Measurements from ENCODE around the gene PNKP. TPM values are rescaled to one million over a fixed set of nuclear protein-coding genes. Genes with fewer than 3 reads are reported as not detected.

Gene PNKP
- total RNA-seq, 1 experiment from 2014 or later = 40.6 TPM

DNA sequence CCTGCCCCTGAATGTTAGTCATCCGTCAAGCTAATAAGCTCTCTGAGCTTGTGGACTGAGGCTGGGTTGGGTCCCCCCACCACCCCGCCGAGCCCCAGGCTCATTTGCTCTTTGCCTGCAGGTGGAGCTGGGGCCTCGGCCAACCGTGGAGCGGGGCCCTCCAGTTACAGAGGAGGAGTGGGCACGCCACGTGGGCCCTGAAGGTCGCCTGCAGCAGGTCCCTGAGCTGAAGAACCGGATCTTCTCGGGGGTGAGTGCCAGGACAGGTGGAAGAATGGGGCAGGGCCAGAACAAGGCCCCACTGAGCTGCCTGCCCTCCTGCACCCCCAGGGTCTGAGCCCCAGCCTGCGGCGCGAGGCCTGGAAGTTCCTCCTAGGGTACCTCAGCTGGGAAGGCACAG lies 15.3 kb upstream of the PNKP start:
- Histone ChIP-seq H3K27ac (no peak overlapping the region), H3K27me3 (no peaks in the 10 kb centered on the region), H3K9me3 (replicated peaks) (no peaks in the 10 kb centered on the region), H3K4me3 (no peak overlapping the region), H3K4me1 (no peaks in the 10 kb centered on the region), H3K36me3 (peaks cover 6% of the 10 kb centered on the region; the same call in 1 of the 2 replicates)
- DNase-seq = no peak

DNA sequence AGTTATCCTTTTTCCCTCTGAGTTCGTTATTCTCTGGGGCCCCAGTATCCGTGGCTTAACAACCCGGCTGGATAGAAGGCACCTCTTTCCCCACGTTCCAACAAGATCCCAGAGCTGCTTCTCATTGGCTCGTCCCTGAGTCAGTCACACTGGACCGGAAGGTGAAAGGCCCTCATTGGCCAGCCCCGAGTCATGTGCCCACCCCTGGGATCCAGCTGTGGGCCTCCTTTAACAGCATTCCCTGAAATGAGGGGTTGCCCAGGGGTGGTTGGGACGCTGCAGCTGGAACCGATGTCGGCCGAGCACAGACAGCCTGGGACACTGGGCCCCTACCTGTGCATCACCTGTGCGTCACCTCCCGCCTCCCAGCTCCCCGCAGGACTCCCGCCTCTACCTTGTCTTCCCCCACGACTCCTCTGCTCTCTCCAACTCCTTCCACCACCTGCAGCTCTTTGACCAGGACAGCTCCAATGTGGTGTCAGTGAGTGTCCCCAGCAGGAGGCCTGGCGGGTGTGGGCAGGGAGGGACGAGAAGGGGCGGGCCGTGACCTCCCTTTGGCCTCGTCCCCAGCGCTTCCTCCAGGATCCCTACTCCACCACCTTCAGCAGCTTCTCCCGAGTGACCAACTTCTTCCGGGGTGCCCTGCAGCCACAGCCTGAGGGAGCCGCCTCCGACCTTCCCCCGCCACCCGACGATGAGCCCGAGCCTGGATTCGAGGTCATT lies 14.5 kb upstream of the PNKP start:
- Histone ChIP-seq H3K4me3 (no peak overlapping the region), H3K27me3 (no peaks in the 10 kb centered on the region), H3K36me3 (peaks cover 6% of the 10 kb centered on the region; the same call in 1 of the 2 replicates), H3K27ac (no peak overlapping the region), H3K9me3 (replicated peaks) (no peaks in the 10 kb centered on the region), H3K4me1 (no peaks in the 10 kb centered on the region)
- DNase-seq = peak; percentile 44 to 47

DNA sequence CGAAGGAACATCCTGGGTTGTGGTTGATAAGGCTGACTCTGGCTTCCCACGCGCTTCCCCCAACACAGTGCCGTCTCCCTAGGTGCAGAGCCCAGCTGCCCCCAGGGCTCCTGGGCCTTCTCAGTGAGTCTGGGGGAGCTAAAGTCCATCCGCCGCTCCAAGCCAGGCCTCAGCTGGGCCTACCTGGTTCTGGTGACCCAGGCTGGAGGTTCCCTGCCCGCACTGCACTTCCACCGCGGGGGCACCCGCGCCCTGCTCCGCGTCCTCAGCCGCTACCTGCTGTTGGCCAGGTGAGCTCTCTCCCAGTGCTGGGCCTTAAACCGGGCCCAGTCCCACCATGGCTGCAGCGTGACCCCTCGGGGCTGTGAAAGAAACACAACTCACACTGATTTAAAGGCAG lies 13.8 kb upstream of the PNKP start:
- H3K27me3 ChIP-seq = no peaks in the 10 kb centered on the region
- no peak for DNase-seq
- H3K36me3 ChIP-seq = peaks cover 6% of the 10 kb centered on the region; the same call in 1 of the 2 replicates
- no peak overlapping the region for H3K27ac ChIP-seq
- H3K9me3 ChIP-seq (replicated peaks) = no peaks in the 10 kb centered on the region
- no peak overlapping the region for H3K4me3 ChIP-seq
- H3K4me1 ChIP-seq = no peaks in the 10 kb centered on the region

DNA sequence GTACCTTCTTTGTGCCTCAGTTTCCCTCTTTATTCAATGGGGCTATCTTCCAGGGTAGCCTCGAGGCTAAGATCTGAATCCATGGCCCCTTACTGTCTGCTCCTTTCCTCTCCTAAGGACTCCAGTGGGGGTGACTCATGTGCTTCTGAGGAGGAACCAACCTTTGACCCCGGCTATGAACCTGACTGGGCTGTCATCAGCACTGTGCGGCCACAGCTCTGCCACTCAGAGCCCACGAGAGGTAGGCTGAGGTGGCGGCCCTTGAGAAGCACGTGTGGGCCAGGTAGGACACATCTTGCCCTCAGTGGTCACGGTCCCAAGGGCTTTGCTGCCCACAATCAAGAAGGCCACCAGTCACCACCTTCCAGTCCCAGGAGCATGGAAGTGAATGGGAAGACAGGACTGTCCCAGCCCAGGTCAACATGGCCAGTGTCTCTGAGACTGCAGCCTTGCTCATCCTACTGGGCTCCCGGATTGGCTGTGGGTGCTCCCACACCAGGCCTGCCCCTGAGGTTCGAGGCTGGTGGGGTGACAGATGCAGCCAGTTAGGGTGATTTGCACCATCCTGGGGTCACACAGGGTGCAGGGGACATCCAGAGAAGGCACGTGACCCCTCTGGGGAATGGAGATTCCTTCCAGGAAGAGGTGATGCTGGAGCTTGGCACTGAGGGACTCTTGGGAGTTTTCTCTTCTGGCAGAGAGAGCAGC lies 12.9 kb upstream of the PNKP start:
- Histone ChIP-seq H3K27me3 (no peaks in the 10 kb centered on the region), H3K27ac (no peak overlapping the region), H3K4me3 (no peak overlapping the region), H3K4me1 (no peaks in the 10 kb centered on the region), H3K36me3 (peaks cover 6% of the 10 kb centered on the region; the same call in 1 of the 2 replicates), H3K9me3 (replicated peaks) (no peaks in the 10 kb centered on the region)
- no peak for DNase-seq

DNA sequence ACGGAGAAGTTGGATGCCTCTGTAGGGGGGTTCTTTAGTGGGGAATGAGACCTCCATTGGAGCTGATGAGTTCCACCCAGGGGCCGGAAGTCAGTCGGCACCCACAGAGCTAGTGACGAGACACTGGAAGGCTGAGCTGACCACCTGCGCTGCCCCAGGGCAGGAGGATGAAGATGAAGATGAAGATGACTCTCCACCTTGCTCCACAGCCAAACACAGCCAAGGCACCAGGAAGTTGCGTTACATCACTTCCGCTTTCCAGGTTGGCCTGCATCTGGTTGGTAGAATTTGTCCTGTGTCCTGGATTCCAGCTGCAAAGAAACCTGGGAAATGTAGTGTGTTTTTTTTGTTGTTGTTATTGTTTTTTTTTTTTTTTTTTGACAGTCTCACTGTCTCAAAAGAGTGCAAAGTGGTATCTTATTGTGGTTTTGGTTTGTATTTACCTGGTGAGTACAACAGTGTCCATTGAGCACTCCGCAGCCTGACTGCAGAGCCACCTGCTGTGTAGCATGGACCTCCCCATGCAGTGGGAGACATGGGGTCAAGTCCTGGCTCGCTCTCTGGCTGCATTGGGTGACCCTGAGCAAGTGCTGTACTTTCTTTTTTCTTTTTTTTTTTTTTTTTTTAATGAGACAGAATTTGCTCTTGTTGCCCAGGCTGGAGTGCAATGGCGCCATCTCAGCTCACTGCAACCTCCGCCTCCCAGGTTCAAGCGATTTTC lies 12.0 kb upstream of the PNKP start:
- Histone ChIP-seq H3K36me3 (peaks cover 6% of the 10 kb centered on the region; the same call in 1 of the 2 replicates), H3K9me3 (replicated peaks) (no peaks in the 10 kb centered on the region), H3K4me3 (no peak overlapping the region), H3K27ac (no peak overlapping the region), H3K4me1 (no peaks in the 10 kb centered on the region), H3K27me3 (no peaks in the 10 kb centered on the region)
- no peak for DNase-seq

DNA sequence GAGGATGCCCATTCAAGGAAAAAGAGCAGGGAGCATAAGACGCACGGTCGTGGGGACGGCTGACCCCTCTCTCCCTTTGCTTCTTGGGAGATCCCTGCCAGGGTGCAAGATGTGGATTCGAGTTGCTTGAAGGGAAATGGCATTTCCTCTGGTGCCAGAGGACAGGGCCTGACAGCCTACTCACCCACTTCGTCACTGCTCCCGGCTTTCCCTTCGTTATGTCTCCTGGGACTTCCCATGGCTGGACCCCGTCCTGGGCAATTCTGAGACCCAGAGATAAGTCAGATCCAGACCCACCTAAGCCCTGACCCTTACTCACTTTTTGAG lies 11.3 kb upstream of the PNKP start:
- no peak overlapping the region for H3K27ac ChIP-seq
- no peaks in the 10 kb centered on the region for H3K4me1 ChIP-seq
- no peak for DNase-seq
- H3K36me3 ChIP-seq = peaks cover 6% of the 10 kb centered on the region; the same call in 1 of the 2 replicates
- no peaks in the 10 kb centered on the region for H3K27me3 ChIP-seq
- H3K4me3 ChIP-seq = peak overlapping the region; percentile 95; the same call in 1 of the 2 replicates
- no peaks in the 10 kb centered on the region for H3K9me3 ChIP-seq (replicated peaks)

DNA sequence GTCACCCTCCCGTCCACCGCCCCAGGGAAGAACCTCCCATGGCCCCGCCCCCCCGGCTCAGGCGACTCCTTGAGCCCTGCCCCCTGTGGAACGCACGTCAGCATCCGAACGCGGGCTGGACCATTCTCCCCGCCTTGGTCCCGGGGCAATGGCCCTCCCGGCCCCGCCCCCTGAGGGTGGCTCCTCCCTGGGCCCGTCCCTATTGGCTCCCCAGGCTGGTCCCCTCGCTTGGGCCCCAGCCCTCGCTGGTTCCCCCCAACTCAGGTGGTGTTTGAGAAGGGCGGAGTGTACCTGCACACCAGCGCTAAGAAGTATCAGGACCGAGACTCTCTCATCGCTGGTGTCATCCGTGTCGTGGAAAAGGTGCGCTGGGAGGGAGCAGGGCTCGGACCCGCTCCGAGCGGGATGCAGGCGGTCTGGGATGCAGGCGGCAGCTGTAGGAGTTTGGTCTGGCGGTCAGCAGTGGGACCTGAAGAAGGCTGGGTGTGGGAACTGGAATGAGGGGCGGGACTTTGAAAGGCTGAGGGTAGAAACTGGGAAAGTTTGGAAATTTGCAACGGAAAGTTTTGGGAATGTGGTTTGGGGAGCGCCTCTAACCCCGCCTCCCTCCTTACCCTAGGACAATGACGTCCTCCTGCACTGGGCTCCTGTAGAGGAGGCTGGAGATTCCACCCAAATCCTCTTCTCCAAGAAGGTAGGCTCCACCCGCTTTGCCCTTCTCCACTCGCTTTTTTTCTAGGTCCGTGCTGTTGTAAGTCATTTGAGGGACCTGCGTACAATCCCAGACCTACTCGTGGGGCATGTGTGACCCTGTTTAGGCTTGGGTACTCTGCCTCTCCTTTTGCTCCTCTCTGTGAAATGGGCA lies 10.7 kb upstream of the PNKP start:
- no peaks in the 10 kb centered on the region for H3K4me1 ChIP-seq
- peak overlapping the region; percentile 95 for H3K4me3 ChIP-seq
- no peaks in the 10 kb centered on the region for H3K9me3 ChIP-seq (replicated peaks)
- no peaks in the 10 kb centered on the region for H3K27me3 ChIP-seq
- H3K36me3 ChIP-seq = peaks cover 6% of the 10 kb centered on the region; the same call in 1 of the 2 replicates
- peak; percentile 98 for DNase-seq
- H3K27ac ChIP-seq = peak overlapping the region; percentile 98

DNA sequence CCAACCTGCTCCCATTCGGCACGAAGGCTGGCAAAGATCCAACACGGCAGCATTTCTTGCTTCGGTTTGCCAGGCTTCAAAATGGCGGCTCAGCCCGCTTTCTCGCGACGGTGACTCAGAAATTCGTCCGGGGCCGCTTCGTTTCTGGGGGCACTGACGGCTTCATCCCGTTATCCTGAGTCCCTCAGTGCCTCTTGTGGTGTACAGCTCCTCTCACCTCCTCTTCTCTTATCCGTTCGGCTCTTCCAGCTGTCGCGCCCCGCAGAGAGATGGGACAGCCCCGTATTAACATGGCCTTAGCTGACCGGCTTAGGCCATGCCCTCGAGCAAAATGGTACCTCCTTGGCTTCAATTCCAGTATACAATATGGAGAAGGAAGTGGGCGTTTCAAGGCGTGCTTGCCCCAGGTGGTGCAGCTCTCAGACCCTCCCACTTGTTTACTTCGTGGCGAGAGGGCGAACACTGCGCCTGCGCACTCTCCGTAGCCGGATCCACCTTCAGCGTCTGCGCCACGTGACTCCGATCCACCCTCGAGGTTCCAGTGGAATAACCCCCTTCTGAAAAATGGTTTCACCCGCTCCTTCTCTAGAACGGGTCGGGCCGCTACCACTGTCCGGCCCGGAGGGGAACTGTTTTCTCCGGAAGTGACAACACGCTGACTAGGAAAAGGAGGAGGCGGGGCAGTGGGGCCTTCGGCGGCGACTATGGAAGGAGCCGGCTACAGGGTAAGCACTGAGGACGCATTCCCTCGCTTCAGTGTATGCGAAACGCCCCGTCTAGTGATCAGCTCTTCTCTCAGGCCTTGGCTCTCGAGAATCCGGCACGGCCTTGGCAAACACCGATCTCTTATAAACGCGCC lies 9.9 kb upstream of the PNKP start, which contains the start of the genes AKT1S1 and TBC1D17:
TSS of gene AKT1S1 (minus strand) at position 336 of the 859 bp plus-strand sequence. CDS start 4,060 bp downstream, outside the sequence.
TSS of gene TBC1D17 (plus strand) at position 683 of the 859 bp plus-strand sequence. CDS start at position 705, 22 bp downstream.
- peak within 1 kb of the TSS; percentile 98 for H3K27ac ChIP-seq
- no peaks in the 10 kb centered on the region for H3K27me3 ChIP-seq
- peak; percentile 99 for DNase-seq
- H3K4me1 ChIP-seq = no peaks in the 10 kb centered on the region
- H3K4me3 ChIP-seq = peak within 1 kb of the TSS; percentile 95
- no peaks in the 10 kb centered on the region for H3K9me3 ChIP-seq (replicated peaks)
- no peaks in the 10 kb centered on the region; the same call in 1 of the 2 replicates for H3K36me3 ChIP-seq

DNA sequence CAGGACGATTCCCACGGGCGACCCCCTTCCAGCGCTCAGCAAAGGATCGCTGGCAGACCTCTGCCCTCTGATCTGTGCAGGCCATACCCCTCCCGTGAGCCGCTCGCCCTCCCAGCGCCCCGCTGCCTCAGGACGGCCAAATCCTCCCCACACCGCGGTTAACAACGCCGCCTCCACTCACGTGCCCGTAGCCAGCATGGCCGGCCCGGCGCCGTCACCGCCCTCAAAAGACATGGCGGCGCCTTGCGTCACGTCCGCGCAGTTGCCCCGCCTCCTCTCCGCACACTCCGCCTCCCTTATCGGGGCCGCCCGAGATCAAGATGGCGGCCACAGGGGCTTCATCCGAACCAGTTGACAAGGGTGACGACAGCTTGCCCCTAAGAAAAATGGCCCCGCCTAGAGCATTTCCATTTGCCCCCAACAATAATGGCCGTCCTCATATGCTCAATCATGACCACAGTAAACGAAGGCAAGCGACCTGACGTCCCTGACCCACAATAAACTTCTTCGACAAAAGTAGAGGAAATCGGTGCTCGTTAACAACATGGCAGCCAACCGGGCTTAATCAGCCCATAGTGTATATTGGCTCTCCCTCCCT lies 9.1 kb upstream of the PNKP start:
- peak; percentile 98 to 99 for DNase-seq
- no peaks in the 10 kb centered on the region for H3K27me3 ChIP-seq
- peak overlapping the region; percentile 98 for H3K27ac ChIP-seq
- H3K4me1 ChIP-seq = no peaks in the 10 kb centered on the region
- no peaks in the 10 kb centered on the region for H3K9me3 ChIP-seq (replicated peaks)
- no peaks in the 10 kb centered on the region; the same call in 1 of the 2 replicates for H3K36me3 ChIP-seq
- H3K4me3 ChIP-seq = peak overlapping the region; percentile 95

DNA sequence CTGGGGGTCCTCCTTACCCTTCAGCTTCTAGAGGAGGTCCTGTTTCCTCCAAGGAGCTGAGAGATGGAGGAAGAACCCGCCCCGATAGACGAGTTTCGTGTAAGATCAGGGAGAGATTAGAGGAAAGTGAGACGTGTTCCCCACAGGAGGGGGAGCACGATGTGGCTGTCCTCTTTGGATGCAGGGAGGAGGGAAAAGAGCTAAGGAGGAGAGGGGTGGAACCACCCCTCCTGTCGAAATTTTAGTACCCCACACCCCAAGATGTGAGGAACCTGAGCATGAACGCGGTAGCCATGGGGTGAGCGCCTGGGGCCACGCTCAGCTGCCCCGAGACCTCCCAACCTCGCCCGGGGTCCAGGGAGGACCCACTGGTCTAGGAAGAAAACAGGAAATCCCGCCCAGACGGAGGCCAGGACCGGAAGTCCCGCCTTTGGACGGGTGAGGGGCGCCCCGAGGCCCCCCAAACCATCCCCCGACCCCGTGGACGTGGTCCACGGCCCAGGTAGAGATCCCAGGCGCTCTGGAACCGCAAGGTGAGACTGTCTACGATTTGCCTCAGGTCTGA lies 8.6 kb upstream of the PNKP start:
- H3K9me3 ChIP-seq (replicated peaks) = no peaks in the 10 kb centered on the region
- peak overlapping the region; percentile 95 for H3K4me3 ChIP-seq
- no peaks in the 10 kb centered on the region; the same call in 1 of the 2 replicates for H3K36me3 ChIP-seq
- no peaks in the 10 kb centered on the region for H3K27me3 ChIP-seq
- DNase-seq = peak; percentile 69 to 78
- H3K4me1 ChIP-seq = no peaks in the 10 kb centered on the region
- peak overlapping the region; percentile 98 for H3K27ac ChIP-seq

DNA sequence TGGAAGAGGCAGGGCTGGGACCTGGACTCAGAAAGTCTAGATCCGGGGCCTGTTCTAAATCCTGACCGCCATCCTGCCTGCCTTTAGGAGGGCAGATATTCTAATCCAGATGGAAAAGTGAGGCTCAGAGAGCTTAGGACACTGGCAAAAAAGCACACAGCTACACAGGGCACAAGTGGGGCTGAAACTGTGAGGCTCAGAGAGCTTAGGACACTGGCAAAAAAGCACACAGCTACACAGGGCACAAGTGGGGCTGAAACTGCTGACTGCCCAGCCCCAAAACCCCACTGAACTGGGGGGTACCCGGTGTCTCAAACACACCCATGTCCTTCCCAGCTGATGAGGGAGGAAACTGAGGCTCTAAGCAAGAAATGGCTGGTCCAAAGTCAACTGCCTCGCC lies 7.8 kb upstream of the PNKP start:
- H3K27me3 ChIP-seq = no peaks in the 10 kb centered on the region
- DNase-seq = no peak
- no peak overlapping the region for H3K27ac ChIP-seq
- H3K36me3 ChIP-seq = no peaks in the 10 kb centered on the region; the same call in 1 of the 2 replicates
- H3K4me3 ChIP-seq = no peak overlapping the region
- H3K4me1 ChIP-seq = no peaks in the 10 kb centered on the region
- H3K9me3 ChIP-seq (replicated peaks) = no peaks in the 10 kb centered on the region

DNA sequence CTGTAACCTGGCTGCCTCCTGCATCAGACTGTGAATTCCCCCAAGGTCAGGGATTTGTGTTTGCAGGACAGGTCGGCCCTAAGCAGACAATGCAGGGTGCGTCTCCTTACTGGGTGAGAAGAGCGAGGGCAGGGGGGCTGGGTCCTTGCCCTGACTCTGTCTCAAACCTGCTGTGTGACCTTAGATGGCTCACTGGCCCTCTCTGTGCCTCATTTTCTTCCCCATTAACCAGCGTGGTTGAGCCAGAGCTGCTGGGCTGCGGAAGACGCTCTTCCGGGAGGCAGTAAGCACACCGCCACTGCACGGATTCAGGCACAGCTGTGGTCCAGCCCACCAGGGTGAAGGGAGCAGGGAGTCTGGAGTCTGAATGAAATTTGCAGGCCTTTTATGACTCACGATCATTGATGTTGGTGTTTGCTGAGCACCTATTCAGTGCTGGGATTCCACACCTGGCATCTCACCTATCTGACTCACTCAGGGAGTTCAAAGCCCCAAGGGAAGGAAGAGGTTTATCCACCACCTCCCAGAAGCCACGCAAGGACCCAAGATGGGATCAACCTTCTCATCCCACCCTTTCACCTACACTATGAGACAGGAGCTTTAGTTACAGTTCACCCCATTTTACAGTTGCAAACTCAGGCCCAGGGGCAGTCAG lies 7.3 kb upstream of the PNKP start:
- H3K27me3 ChIP-seq = no peaks in the 10 kb centered on the region
- H3K9me3 ChIP-seq (replicated peaks) = no peaks in the 10 kb centered on the region
- no peak for DNase-seq
- no peak overlapping the region for H3K27ac ChIP-seq
- H3K4me1 ChIP-seq = no peaks in the 10 kb centered on the region
- no peaks in the 10 kb centered on the region for H3K36me3 ChIP-seq
- H3K4me3 ChIP-seq = no peak overlapping the region
